ENCODE measurements around the gene NFATC4.
A peak's percentile ranks its signal among the peaks of the same experiment; 100 is the strongest.

The NFATC4 gene

DNA sequence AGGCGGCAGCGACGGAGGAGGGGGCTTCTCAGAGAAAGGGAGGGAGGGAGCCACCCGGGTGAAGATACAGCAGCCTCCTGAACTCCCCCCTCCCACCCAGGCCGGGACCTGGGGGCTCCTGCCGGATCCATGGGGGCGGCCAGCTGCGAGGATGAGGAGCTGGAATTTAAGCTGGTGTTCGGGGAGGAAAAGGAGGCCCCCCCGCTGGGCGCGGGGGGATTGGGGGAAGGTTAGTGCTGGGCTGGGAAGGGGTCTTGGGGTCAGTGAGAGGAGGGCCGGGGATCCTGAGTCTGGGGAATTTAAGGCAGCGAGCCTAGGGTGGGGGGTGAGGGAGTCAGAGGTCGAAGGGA is 203 bp downstream of the NFATC4 start:
- peak overlapping the region; percentile 96 for H3K27ac ChIP-seq (ENCODE audit: low read depth, low read length, poor library complexity, severe bottlenecking)
- peak overlapping the region; percentile 75 for H3K9ac ChIP-seq (ENCODE audit: low read length)
- H3K4me2 ChIP-seq (ENCODE audit: low read length), result peak overlapping the region; percentile 89
- H3K4me3 ChIP-seq (ENCODE audit: low read depth, low read length, poor library complexity, severe bottlenecking), result peak overlapping the region; percentile 68
- H3K36me3 ChIP-seq (ENCODE audit: insufficient read depth, low read length), result peaks cover 5% of the 10 kb centered on the region
- no peaks in the 10 kb centered on the region for H3F3A ChIP-seq (ENCODE audit: insufficient read depth, low read length)
- no peaks in the 10 kb centered on the region for H3K9me3 ChIP-seq (ENCODE audit: low read length)
- no peaks in the 10 kb centered on the region for H3K9me2 ChIP-seq (ENCODE audit: low read depth, low read length)
- H3K27me3 ChIP-seq (ENCODE audit: insufficient read depth, low read length), result no peaks in the 10 kb centered on the region
- H3K4me1 ChIP-seq (ENCODE audit: insufficient read depth, low read length, severe bottlenecking), result peaks cover 38% of the 10 kb centered on the region
- H3K79me2 ChIP-seq (ENCODE audit: insufficient read depth, low read length), result no peaks in the 10 kb centered on the region
- no peak overlapping the region for H2AFZ ChIP-seq (ENCODE audit: low read length)
- TF ChIP-seq, protein P1, sequence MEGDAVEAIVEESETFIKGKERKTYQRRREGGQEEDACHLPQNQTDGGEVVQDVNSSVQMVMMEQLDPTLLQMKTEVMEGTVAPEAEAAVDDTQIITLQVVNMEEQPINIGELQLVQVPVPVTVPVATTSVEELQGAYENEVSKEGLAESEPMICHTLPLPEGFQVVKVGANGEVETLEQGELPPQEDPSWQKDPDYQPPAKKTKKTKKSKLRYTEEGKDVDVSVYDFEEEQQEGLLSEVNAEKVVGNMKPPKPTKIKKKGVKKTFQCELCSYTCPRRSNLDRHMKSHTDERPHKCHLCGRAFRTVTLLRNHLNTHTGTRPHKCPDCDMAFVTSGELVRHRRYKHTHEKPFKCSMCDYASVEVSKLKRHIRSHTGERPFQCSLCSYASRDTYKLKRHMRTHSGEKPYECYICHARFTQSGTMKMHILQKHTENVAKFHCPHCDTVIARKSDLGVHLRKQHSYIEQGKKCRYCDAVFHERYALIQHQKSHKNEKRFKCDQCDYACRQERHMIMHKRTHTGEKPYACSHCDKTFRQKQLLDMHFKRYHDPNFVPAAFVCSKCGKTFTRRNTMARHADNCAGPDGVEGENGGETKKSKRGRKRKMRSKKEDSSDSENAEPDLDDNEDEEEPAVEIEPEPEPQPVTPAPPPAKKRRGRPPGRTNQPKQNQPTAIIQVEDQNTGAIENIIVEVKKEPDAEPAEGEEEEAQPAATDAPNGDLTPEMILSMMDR (IDR thresholded peaks at IDR 0.05; ENCODE audit: low read length), result no peak
- no peaks in the 10 kb centered on the region for H4K20me1 ChIP-seq (ENCODE audit: insufficient read depth, low read length)

DNA sequence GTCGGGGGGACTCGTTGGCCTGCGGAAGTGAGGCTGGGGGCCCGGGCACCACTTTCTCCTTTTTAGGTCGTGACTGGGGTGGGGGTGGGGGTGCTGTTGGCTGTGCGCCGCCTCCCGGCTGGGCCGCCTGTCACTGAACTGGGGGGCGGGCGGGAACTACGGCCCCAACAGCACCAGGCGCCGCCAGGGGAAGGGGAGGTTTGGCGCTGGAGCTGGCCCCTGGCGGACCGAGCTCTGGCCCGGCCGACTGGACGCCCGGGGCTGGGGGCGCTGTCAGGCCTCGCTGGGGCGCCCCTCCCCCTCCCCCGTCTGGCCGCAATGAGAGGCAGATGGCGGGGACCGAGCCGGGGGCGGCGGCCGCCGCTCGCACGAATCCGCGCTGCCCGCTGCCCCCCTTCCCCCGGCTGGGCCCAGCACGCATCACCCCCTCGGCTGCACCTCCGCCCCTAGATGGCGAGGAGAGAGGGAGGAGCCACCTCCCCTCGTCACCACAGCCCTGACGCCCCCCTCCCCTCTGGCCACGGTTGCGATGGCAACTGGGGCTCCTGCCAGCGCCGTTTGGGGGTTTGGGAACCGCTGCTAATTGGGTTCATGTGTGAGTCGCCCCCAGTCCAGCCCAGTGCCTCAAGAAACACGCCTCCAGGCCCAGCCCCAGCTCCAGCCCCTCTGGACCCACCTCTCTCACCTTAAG is 723 bp downstream of the NFATC4 start:
- Histone ChIP-seq H3K4me1 (ENCODE audit: insufficient read depth, low read length, severe bottlenecking) (peaks cover 38% of the 10 kb centered on the region), H3K79me2 (ENCODE audit: insufficient read depth, low read length) (no peaks in the 10 kb centered on the region), H3F3A (ENCODE audit: insufficient read depth, low read length) (no peaks in the 10 kb centered on the region), H2AFZ (ENCODE audit: low read length) (no peak overlapping the region), H3K4me2 (ENCODE audit: low read length) (peak overlapping the region; percentile 89), H3K27me3 (ENCODE audit: insufficient read depth, low read length) (no peaks in the 10 kb centered on the region), H3K9me3 (ENCODE audit: low read length) (no peaks in the 10 kb centered on the region), H3K9me2 (ENCODE audit: low read depth, low read length) (no peaks in the 10 kb centered on the region), H4K20me1 (ENCODE audit: insufficient read depth, low read length) (no peaks in the 10 kb centered on the region), H3K9ac (ENCODE audit: low read length) (peak overlapping the region; percentile 75), H3K27ac (ENCODE audit: low read depth, low read length, poor library complexity, severe bottlenecking) (peak overlapping the region; percentile 96), H3K36me3 (ENCODE audit: insufficient read depth, low read length) (peaks cover 6% of the 10 kb centered on the region), H3K4me3 (ENCODE audit: low read depth, low read length, poor library complexity, severe bottlenecking) (peak overlapping the region; percentile 68)
- TF ChIP-seq, protein P1 (IDR thresholded peaks at IDR 0.05; ENCODE audit: low read length), result peak; percentile 25; the same call in 1 of the 2 replicates
- TF ChIP-seq EZH2 (IDR thresholded peaks at IDR 0.05; ENCODE audit: borderline replicate concordance, low read length), result no peak

DNA sequence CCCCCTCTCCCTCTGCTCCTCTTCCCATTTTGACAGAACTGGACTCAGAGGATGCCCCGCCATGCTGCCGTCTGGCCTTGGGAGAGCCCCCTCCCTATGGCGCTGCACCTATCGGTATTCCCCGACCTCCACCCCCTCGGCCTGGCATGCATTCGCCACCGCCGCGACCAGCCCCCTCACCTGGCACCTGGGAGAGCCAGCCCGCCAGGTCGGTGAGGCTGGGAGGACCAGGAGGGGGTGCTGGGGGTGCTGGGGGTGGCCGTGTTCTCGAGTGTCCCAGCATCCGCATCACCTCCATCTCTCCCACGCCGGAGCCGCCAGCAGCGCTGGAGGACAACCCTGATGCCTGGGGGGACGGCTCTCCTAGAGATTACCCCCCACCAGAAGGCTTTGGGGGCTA is 1.5 kb downstream of the NFATC4 start:
- Histone ChIP-seq H3F3A (ENCODE audit: insufficient read depth, low read length) (no peaks in the 10 kb centered on the region), H3K27me3 (ENCODE audit: insufficient read depth, low read length) (no peaks in the 10 kb centered on the region), H4K20me1 (ENCODE audit: insufficient read depth, low read length) (no peaks in the 10 kb centered on the region), H3K4me3 (ENCODE audit: low read depth, low read length, poor library complexity, severe bottlenecking) (no peak overlapping the region), H3K9ac (ENCODE audit: low read length) (no peak overlapping the region; the same call in 1 of the 2 replicates), H3K36me3 (ENCODE audit: insufficient read depth, low read length) (peaks cover 6% of the 10 kb centered on the region), H3K4me2 (ENCODE audit: low read length) (peak overlapping the region; percentile 89; the same call in 1 of the 2 replicates), H3K4me1 (ENCODE audit: insufficient read depth, low read length, severe bottlenecking) (peaks cover 38% of the 10 kb centered on the region), H3K9me2 (ENCODE audit: low read depth, low read length) (no peaks in the 10 kb centered on the region), H3K9me3 (ENCODE audit: low read length) (no peaks in the 10 kb centered on the region), H2AFZ (ENCODE audit: low read length) (no peak overlapping the region), H3K79me2 (ENCODE audit: insufficient read depth, low read length) (no peaks in the 10 kb centered on the region), H3K27ac (ENCODE audit: low read depth, low read length, poor library complexity, severe bottlenecking) (peak overlapping the region; percentile 96)
- no peak for TF ChIP-seq EZH2 (IDR thresholded peaks at IDR 0.05; ENCODE audit: borderline replicate concordance, low read length)
- TF ChIP-seq, protein P1 (IDR thresholded peaks at IDR 0.05; ENCODE audit: low read length), result no peak
